ENCODE results near the gene TRIP4. TPM values are rescaled to one million over a fixed set of nuclear protein-coding genes. Genes with fewer than 3 reads are reported as not detected.

Gene TRIP4
- total and polyA plus RNA-seq, 9 of the 15 experiments (the other 6 are each of a cell fraction or from before 2014, with no cell fraction given): 7.6 to 23.3 (median 16.7) TPM

GRCh38 chr15:64355944-64356709, 31.5 kb upstream of the TRIP4 start, which contains the start of gene CSNK1G1:
Gene CSNK1G1 (minus strand): TSS chr15:64356173. CDS start chr15:64300499, 55,674 bp downstream.
- H3K79me2 ChIP-seq (ENCODE audit: control insufficient read depth, insufficient read depth, low read length): peaks cover 26% of the 10 kb centered on the region
- no peaks in the 10 kb centered on the region for H3K9me3 ChIP-seq (replicated peaks; ENCODE audit: control insufficient read depth, insufficient read depth, low read depth, low read length)
- FAIRE-seq (peak; percentile 96), ATAC-seq (peak; percentile 98), DNase-seq (ENCODE audit: extremely low read depth in 1 of 4, low spot score in 3 of 4) (peak; percentile 89 to 99 (median 92))
- H3K27ac ChIP-seq (ENCODE audit: extremely low read depth, low read depth, low read length): peak within 1 kb of the TSS; percentile 77
- H3K4me3 ChIP-seq: peak within 1 kb of the TSS; percentile 82
- no peaks in the 10 kb centered on the region for H3K9me1 ChIP-seq (ENCODE audit: control insufficient read depth, insufficient read depth, low read length)
- H3K9ac ChIP-seq (ENCODE audit: insufficient read depth in 1 of 2, low read depth in 2 of 2, low read length in 2 of 2): peak within 1 kb of the TSS; percentile 80 to 95
- in situ Hi-C loops (cut with MboI) (loop anchor here (10.0 kb wide), 1 partner anchor 151 kb away; no protein-coding TSS in a partner anchor), intact Hi-C loops (cut with micrococcal nuclease) (loop anchor here (1.0 kb wide), 3 partner anchors 139 to 193 kb away; partner anchors contain the start of gene PPIB)
- peaks cover 7 to 13% of the 10 kb centered on the region in 2 experiments; a peak in 4 of 5 replicates for H3K4me1 ChIP-seq (replicated peaks in 1 of 2; ENCODE audit: control insufficient read depth in 2 of 2, insufficient read depth in 2 of 2, low read length in 2 of 2)
- peak within 1 kb of the TSS; percentile 88 for H3K4me2 ChIP-seq (ENCODE audit: insufficient read depth, low read length)
- under 1% methylated on average over 33 of the region's 42 CpGs for WGBS (ENCODE audit: insufficient coverage, low coverage, missing lambda C conversion rate)
- H2AFZ ChIP-seq (ENCODE audit: low read depth, low read length): peak within 1 kb of the TSS; percentile 83
- ChIA-PET POLR2A (interaction anchor here (0.6 to 2.2 kb wide), 5 partner anchors 9 to 903 kb away, joined by 3 to 9 read pairs (median 3); partner anchors contain the start of gene PPIB), CTCF (ENCODE audit: low intra/inter-chr PET ratio) (interaction anchor here (0.6 to 2.0 kb wide), 3 partner anchors 139 to 200 kb away, joined by 3 to 22 read pairs (median 5); no protein-coding TSS in a partner anchor)
- no TSS peak for BruUV-seq (replicated peaks)
- H3K36me3 ChIP-seq (ENCODE audit: control insufficient read depth, insufficient read depth, low read length): peaks cover 16% of the 10 kb centered on the region
- no peaks in the 10 kb centered on the region for H4K20me1 ChIP-seq (replicated peaks; ENCODE audit: control insufficient read depth, insufficient read depth, low read length)
- H3K27me3 ChIP-seq (ENCODE audit: control insufficient read depth in 2 of 2, insufficient read depth in 2 of 2, low read length in 2 of 2): no peaks in the 10 kb centered on the region
- TF ChIP-seq ZNF316 (IDR thresholded peaks at IDR 0.05) (no peak), SIN3B (IDR thresholded peaks at IDR 0.05; ENCODE audit: low read depth) (peak; percentile 41; the same call in 1 of the 2 replicates), ELF1 (tag; IDR thresholded peaks at IDR 0.05) (peak; percentile 100), ASH1L (IDR thresholded peaks at IDR 0.05; ENCODE audit: borderline replicate concordance, low read depth, partially characterized antibody) (peak; percentile 73), PHF20 (IDR thresholded peaks at IDR 0.05; ENCODE audit: partially characterized antibody) (peak; percentile 75), TAF15 (IDR thresholded peaks at IDR 0.05; ENCODE audit: low read depth, low read length) (no peak), NR2C1 (IDR thresholded peaks at IDR 0.05) (peak; percentile 99), NR2C1 (tag; IDR thresholded peaks at IDR 0.05) (peak; percentile 99), RBBP5 (IDR thresholded peaks at IDR 0.05; ENCODE audit: borderline replicate concordance, insufficient read depth, low read length, poor library complexity, severe bottlenecking) (peak; percentile 75), ZKSCAN1 (IDR thresholded peaks at IDR 0.05; ENCODE audit: low read depth, low read length) (peak; percentile 33; the same call in 1 of the 2 replicates), TRIM25 (IDR thresholded peaks at IDR 0.05; ENCODE audit: borderline replicate concordance) (no peak), POLR2B (IDR thresholded peaks at IDR 0.05; ENCODE audit: low read depth, partially characterized antibody) (peak; percentile 46), PTTG1 (tag; IDR thresholded peaks at IDR 0.05; ENCODE audit: low read depth) (no peak), ZNF584 (CRISPR knock-in tag; IDR thresholded peaks at IDR 0.05; ENCODE audit: low read depth) (peak; percentile 24; the same call in 1 of the 2 replicates), TFAP4 (CRISPR knock-in tag; IDR thresholded peaks at IDR 0.05; ENCODE audit: borderline replicate concordance) (peak; percentile 77; the same call in 1 of the 2 replicates), MBD2 (IDR thresholded peaks at IDR 0.05; ENCODE audit: borderline replicate concordance, low read depth) (peak; percentile 61), RFX1 (IDR thresholded peaks at IDR 0.05) (peak; percentile 99), ATF7 (IDR thresholded peaks at IDR 0.05) (peak; percentile 81), FOSL1 (tag; conservative IDR thresholded peaks at IDR 0.05) (peak; percentile 41; the same call in 1 of the 2 replicates), ARID2 (IDR thresholded peaks at IDR 0.05) (peak; percentile 57; the same call in 1 of the 2 replicates), HCFC1 (IDR thresholded peaks at IDR 0.05; ENCODE audit: low read depth, low read length) (peak; percentile 76)

Data from K562 (cell line).